Head of caudate nucleus (tissue), 42 donors: ENCODE data around the gene CFAP65.

Experiments used
- DNase-seq, 42 donors: peaks; one replicate each; pipeline versions ENCODE4 v3.0.0 to v3.0.0-alpha.2; 2020 to 2021; ENCODE audit warnings: mixed read lengths in 7 of 42
- intact Hi-C: fragments of 100-400 bp; cut with DNase I; formaldehyde crosslinking; loops from one replicate; pipeline ENCODE4 v1.15.0; 2022

CFAP65 gene

GRCh38 chr2:218999881-219000568 is 41.3 kb downstream of the CFAP65 start:
- no peak for DNase-seq
- intact Hi-C loops: loop anchor here (5.0 to 10.0 kb wide), 2 partner anchors 115 to 157 kb away; no protein-coding TSS in a partner anchor

- intact Hi-C loops: loop anchor here (5.0 to 10.0 kb wide), 2 partner anchors 116 to 158 kb away; no protein-coding TSS in a partner anchor
- DNase-seq: no peak
Measured at GRCh38 chr2:218999021-218999880, 42.1 kb downstream of the CFAP65 start.

DNA sequence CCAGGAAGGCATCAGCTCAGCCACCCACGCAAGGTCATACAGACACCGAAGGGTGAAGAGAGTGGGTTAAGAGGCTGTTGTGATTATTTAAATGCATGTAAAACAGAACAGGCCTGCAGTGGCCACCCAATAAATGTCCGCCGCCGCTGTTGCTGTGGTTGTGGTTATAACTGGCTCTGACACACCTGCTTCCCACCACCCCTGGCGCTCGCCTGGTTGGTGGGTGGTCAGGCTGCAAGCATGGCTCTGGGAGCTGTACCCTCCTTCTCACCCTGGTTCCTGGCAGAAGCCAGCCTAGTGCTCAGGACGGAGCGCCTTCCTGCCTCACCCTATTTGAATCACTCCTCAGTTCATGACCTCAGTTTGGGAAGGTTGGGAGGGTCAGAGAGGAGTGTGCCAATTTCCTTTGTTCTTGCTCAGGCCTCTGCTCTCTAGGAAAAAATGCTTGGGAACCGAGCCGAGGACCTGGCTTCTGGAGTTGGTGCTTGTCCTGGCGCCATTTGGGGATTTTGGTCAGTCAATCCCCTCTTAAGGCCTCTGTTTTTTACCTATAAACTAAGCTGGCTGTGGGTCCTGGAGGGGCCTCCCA is 42.8 kb downstream of the CFAP65 start:
- intact Hi-C loops: loop anchor here (5.0 to 10.0 kb wide), 2 partner anchors 116 to 159 kb away; no protein-coding TSS in a partner anchor
- no peak for DNase-seq

GRCh38 chr2:218997731-218998130 is 43.6 kb downstream of the CFAP65 start:
- no peak for DNase-seq
- intact Hi-C loops: loop anchor here (5.0 to 10.0 kb wide), 2 partner anchors 117 to 160 kb away; no protein-coding TSS in a partner anchor

- intact Hi-C loops: loop anchor here (5.0 to 10.0 kb wide), 2 partner anchors 118 to 160 kb away; no protein-coding TSS in a partner anchor
Measured at GRCh38 chr2:218996937-218997336, 44.4 kb downstream of the CFAP65 start.

GRCh38 chr2:218995972-218996711 is 45.2 kb downstream of the CFAP65 start:
- intact Hi-C loops: loop anchor here (5.0 to 10.0 kb wide), 2 partner anchors 119 to 161 kb away; no protein-coding TSS in a partner anchor
- peak; percentile 67 to 96 (median 88) for DNase-seq

More at GRCh38 chr2:218996937-218997336, 44.4 kb downstream of the CFAP65 start:
- DNase-seq: no peak

GRCh38 chr2:218995561-218995960 is 45.8 kb downstream of the CFAP65 start:
- intact Hi-C loops: loop anchor here (5.0 to 10.0 kb wide), 2 partner anchors 119 to 162 kb away; no protein-coding TSS in a partner anchor
- no peak for DNase-seq

- intact Hi-C loops: loop anchor here (10.0 kb wide), 1 partner anchor 121 kb away; no protein-coding TSS in a partner anchor
Measured at GRCh38 chr2:218993345-218994315, 47.7 kb downstream of the CFAP65 start, which contains the start of gene CRYBA2. TSS of gene CRYBA2 (minus strand) at chr2:218993422. CDS start at chr2:218993176, 246 bp downstream.

DNA sequence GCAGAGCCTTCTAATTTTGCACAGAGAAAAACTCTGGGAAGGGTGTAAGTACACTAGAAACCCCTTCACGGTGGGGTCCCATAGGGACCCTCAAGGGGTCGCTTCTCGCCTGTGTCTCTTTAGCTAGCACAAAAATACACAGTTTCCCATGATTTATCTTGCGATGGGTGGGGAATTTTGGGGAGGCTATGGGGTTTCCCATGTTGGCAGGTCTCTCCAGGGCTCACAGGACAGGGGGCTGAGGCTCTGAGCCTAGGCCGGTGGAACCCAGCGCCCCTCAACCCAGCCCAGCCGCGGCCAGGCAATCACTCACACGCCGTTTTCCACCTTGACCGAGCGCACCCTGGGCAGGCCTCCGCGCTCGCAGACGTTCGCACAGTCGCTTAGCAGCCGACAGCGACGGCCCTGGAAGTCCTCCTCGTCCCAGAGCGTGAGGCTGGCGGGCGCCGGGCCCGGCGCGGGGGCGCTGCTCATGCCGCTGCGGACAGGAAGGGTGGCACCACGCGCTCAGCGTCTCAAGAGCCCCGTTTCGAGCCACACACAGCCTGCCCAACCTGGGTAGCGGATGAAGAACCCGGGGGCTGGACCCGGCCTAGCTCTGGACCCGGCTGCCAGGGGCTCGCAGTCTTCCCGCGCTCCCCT is 48.5 kb downstream of the CFAP65 start:
- intact Hi-C loops: loop anchor here (10.0 kb wide), 1 partner anchor 122 kb away; no protein-coding TSS in a partner anchor
- peak in 2 of 42 donors; percentile 15 to 22 for DNase-seq

More at GRCh38 chr2:218993345-218994315, 47.7 kb downstream of the CFAP65 start, which contains the start of gene CRYBA2:
- peak in 1 of 42 donors; percentile 15 for DNase-seq

- intact Hi-C loops: loop anchor here (10.0 kb wide), 1 partner anchor 123 kb away; no protein-coding TSS in a partner anchor
- DNase-seq: no peak
Measured at GRCh38 chr2:218992196-218992595, 49.1 kb downstream of the CFAP65 start.

- no peak for DNase-seq
- intact Hi-C loops: loop anchor here (10.0 kb wide), 1 partner anchor 123 kb away; no protein-coding TSS in a partner anchor
Measured at GRCh38 chr2:218991674-218992168, 49.6 kb downstream of the CFAP65 start.

- intact Hi-C loops: loop anchor here (10.0 kb wide), 1 partner anchor 124 kb away; no protein-coding TSS in a partner anchor
- DNase-seq: no peak
Measured at GRCh38 chr2:218990612-218991011, 50.7 kb downstream of the CFAP65 start.

GRCh38 chr2:218990052-218990451 is 51.3 kb downstream of the CFAP65 start:
- intact Hi-C loops: loop anchor here (10.0 kb wide), 1 partner anchor 125 kb away; no protein-coding TSS in a partner anchor
- no peak for DNase-seq

DNA sequence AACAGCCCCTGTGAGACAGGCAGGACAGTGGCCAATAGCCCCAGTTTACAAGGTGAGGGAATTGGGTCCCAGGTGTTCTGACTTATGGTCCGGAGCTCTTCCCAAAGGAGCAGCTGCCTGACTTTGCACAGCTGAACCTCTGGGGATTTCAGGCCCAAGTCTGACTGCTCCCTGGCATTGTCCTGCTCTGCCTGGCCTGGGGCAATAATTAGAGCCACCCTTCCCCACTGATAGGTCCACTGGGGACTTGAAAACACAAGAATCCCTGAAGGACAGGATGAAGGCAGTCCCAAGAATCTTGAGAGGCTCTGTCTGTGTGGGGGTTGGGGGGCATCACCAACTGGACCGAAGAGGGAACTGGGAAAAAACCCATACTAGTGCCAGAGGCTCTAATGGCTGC is 52.7 kb downstream of the CFAP65 start:
- DNase-seq: no peak

DNA sequence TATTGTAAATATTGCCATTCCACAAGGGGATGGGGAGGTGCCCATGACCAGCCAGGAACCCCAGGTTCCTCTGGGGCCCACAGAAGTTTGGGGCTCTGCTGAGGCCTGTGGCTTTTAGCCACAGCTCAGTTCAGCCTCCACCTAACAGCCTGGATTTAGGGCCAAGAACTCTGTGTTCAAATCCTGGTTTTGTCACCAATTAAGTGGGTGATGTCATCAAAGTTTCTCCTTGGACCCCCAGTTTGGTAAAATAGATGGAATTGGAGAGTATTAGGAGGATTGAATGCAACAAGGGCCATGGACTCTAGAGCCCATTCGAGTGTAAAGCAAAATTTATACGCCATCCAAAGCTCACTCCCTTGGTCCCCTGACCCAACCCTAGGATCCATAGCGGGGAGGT is 53.2 kb downstream of the CFAP65 start:
- DNase-seq: no peak
- intact Hi-C loops: no loop called here

More for the DNA sequence above, 52.7 kb downstream of the CFAP65 start:
- intact Hi-C loops: no loop called here

- intact Hi-C loops: no loop called here
Measured at GRCh38 chr2:218986148-218986761, 55.1 kb downstream of the CFAP65 start.

More at GRCh38 chr2:218986148-218986761, 55.1 kb downstream of the CFAP65 start:
- DNase-seq: no peak
